ENCODE measurements around the gene MAMDC4. TPM values are rescaled to one million over a fixed set of nuclear protein-coding genes. Genes with fewer than 3 reads are reported as not detected.

Gene MAMDC4
- total RNA-seq, 1 experiment from 2014 or later: 0.42 TPM

DNA sequence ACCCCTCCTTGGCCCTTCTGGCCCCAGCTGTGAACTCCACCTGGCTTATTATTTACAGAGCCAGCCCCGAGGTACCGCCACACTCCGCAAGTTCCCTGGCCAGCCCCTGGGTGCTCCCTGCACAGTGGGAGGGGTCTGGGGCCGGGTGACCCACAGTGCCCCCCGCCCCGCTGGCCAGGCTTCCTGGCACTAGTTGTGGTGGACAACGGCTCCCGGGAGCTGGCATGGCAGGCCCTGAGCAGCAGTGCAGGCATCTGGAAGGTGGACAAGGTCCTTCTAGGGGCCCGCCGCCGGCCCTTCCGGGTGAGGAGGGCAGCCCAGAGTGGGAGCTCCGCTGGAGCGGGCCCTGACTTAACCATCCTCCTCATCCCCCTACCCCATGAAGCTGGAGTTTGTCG is 3.9 kb downstream of the MAMDC4 start:
- Histone ChIP-seq H3K36me3 (peaks cover 47% of the 10 kb centered on the region), H3K9me3 (replicated peaks) (no peaks in the 10 kb centered on the region), H3K27me3 (replicated peaks) (no peaks in the 10 kb centered on the region), H3K27ac (no peak overlapping the region), H3K4me1 (replicated peaks) (no peaks in the 10 kb centered on the region), H3K4me3 (no peak overlapping the region)
- no peak for DNase-seq (ENCODE audit: low read depth in 1 of 2, low spot score in 2 of 2)

DNA sequence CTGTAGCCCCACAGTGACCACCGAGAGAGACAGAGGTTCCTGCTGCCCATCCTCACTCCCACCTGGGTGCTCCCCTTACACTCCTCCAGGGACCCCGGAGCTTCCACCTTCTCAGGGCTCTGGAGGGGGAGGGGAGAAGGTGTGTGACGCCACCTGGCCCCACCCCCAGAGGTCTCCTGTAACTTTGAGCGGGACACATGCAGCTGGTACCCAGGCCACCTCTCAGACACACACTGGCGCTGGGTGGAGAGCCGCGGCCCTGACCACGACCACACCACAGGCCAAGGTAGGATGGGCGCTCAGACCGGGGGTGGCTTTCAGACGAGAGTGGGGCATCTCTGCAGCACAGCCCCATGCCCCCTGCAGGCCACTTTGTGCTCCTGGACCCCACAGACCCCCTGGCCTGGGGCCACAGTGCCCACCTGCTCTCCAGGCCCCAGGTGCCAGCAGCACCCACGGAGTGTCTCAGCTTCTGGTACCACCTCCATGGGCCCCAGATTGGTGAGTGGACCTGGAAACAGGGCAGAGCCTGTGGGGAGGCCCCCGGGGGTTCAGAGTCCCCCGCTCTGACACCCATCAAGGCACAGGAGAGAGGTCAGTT is 4.5 kb downstream of the MAMDC4 start:
- no peak for DNase-seq (ENCODE audit: low read depth in 1 of 2, low spot score in 2 of 2)
- no peak overlapping the region for H3K4me3 ChIP-seq
- H3K9me3 ChIP-seq (replicated peaks): no peaks in the 10 kb centered on the region
- H3K27ac ChIP-seq: no peak overlapping the region
- no peaks in the 10 kb centered on the region for H3K27me3 ChIP-seq (replicated peaks)
- no peaks in the 10 kb centered on the region for H3K4me1 ChIP-seq (replicated peaks)
- peaks cover 48% of the 10 kb centered on the region for H3K36me3 ChIP-seq

DNA sequence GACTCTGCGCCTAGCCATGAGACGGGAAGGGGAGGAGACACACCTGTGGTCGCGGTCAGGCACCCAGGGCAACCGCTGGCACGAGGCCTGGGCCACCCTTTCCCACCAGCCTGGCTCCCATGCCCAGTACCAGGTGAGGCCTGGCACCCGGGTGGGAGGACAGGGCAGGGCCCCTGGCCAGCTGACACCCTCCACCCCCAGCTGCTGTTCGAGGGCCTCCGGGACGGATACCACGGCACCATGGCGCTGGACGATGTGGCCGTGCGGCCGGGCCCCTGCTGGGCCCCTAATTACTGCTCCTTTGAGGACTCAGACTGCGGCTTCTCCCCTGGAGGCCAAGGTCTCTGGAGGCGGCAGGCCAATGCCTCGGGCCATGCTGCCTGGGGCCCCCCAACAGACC is 5.0 kb downstream of the MAMDC4 start:
- no peak overlapping the region for H3K27ac ChIP-seq
- no peaks in the 10 kb centered on the region for H3K9me3 ChIP-seq (replicated peaks)
- H3K4me1 ChIP-seq (replicated peaks): no peaks in the 10 kb centered on the region
- peaks cover 50% of the 10 kb centered on the region for H3K36me3 ChIP-seq
- no peak for DNase-seq (ENCODE audit: low read depth in 1 of 2, low spot score in 2 of 2)
- H3K4me3 ChIP-seq: no peak overlapping the region
- no peaks in the 10 kb centered on the region for H3K27me3 ChIP-seq (replicated peaks)

DNA sequence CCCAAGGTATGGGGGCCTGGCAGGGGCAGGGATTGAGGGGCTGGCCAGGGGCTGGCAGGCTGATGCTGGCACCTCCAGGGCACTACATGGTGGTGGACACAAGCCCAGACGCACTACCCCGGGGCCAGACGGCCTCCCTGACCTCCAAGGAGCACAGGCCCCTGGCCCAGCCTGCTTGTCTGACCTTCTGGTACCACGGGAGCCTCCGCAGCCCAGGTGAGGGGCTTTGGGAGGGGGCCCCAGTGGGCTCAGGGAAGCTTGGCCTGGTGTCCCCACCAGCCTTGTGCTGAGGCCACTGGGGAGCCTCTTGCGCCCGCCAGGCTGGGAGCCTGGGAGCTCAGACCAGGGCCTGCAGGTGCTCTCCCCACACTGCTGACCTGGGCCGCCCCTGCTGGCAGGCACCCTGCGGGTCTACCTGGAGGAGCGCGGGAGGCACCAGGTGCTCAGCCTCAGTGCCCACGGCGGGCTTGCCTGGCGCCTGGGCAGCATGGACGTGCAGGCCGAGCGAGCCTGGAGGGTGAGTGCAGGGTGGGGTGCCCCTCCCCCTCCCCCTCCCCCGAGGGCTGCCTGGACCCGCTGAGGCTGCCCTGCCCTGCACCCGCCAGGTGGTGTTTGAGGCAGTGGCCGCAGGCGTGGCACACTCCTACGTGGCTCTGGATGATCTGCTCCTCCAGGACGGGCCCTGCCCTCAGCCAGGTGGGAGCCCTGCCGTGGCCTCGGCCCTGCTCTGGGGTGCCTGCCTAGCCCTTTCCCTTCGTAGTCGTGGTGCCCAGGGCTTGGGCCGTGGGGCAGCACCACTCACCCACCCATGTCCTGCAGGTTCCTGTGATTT is 5.7 kb downstream of the MAMDC4 start:
- H3K27ac ChIP-seq: no peak overlapping the region

DNA sequence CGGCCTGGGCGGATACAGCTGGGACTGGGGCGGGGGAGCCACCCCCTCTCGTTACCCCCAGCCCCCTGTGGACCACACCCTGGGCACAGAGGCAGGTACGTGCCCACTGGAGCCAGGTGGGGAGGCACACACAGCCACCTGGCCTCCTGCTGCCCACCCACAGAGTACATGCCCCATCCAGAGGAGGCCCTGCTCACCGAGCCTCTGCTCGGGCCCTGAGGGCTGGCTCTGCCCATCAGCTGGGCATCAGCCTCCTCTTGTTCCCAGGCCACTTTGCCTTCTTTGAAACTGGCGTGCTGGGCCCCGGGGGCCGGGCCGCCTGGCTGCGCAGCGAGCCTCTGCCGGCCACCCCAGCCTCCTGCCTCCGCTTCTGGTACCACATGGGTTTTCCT is 6.3 kb downstream of the MAMDC4 start:
- Histone ChIP-seq H3K27ac (no peak overlapping the region), H3K4me3 (no peak overlapping the region), H3K9me3 (replicated peaks) (no peaks in the 10 kb centered on the region), H3K27me3 (replicated peaks) (no peaks in the 10 kb centered on the region), H3K4me1 (replicated peaks) (no peaks in the 10 kb centered on the region), H3K36me3 (peaks cover 59% of the 10 kb centered on the region)
- DNase-seq (ENCODE audit: low read depth in 1 of 2, low spot score in 2 of 2): no peak

More for the DNA sequence above, 5.7 kb downstream of the MAMDC4 start:
- H3K4me3 ChIP-seq: no peak overlapping the region
- H3K9me3 ChIP-seq (replicated peaks): no peaks in the 10 kb centered on the region
- peaks cover 56% of the 10 kb centered on the region for H3K36me3 ChIP-seq
- no peaks in the 10 kb centered on the region for H3K27me3 ChIP-seq (replicated peaks)
- DNase-seq (ENCODE audit: low read depth in 1 of 2, low spot score in 2 of 2): no peak
- no peaks in the 10 kb centered on the region for H3K4me1 ChIP-seq (replicated peaks)

DNA sequence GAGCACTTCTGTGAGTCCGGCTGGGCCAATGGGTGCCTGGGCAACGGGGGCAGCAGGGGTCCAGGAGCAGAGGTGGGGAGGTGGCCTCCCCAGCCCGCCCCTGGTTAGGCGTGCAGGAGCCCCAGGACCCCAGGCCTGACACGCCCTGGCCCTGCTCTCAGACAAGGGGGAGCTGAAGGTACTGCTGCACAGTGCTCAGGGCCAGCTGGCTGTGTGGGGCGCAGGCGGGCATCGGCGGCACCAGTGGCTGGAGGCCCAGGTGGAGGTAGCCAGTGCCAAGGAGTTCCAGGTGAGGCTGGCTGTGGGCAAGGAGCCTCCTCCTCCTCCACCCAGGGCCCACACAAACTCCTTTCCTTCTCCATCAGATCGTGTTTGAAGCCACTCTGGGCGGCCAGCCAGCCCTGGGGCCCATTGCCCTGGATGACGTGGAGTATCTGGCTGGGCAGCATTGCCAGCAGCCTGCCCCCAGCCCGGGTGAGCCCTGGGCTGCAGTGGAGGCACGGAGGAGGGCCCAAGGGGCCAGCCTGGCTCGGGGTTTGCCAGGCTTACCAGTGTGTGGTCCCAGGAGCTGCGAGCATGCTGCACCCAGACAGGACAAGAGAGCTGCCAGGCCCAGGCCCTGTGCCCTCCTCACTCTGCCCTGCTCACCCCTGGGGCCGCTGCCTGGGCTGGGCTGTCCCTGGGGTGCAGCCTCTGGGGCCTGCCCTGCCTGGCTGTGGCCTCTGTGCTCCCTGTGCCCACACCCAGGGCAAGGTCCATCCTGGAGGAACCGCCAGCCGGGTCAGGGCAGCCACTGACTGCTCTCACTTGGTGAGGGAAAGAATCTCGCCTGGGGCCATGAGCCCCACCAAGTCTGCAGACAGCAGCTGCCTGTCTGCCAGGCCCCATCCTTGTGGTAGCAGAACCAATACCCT is 7.0 kb downstream of the MAMDC4 start:
- no peak for DNase-seq (ENCODE audit: low read depth in 1 of 2, low spot score in 2 of 2)

DNA sequence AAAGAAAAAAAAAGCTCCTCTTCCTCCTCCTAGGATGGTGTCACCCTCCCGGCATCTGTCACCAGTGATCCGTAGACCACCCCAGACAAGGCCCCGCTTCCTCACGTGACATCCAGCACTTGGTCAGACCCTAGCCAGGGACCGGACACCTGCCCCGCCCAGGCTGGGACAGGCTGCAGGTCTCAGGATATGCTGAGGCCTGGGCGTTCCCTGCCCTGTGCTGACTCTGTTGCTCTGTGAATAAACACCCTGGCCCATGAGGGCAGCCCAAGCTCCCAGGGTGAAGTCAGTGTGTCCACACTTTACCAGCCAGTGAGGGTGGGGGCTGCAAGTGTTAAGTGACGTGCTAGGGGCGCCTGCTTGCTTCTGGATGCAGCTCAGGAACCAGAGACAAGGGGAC is 8.4 kb downstream of the MAMDC4 start:
- H3K4me3 ChIP-seq: no peak overlapping the region
- H3K27ac ChIP-seq: no peak overlapping the region
- no peaks in the 10 kb centered on the region for H3K9me3 ChIP-seq (replicated peaks)
- no peaks in the 10 kb centered on the region for H3K27me3 ChIP-seq (replicated peaks)
- H3K4me1 ChIP-seq (replicated peaks): peaks cover 5% of the 10 kb centered on the region
- DNase-seq (ENCODE audit: low read depth in 1 of 2, low spot score in 2 of 2): no peak
- peaks cover 64% of the 10 kb centered on the region for H3K36me3 ChIP-seq

More for the DNA sequence above, 7.0 kb downstream of the MAMDC4 start:
- no peaks in the 10 kb centered on the region for H3K4me1 ChIP-seq (replicated peaks)
- H3K4me3 ChIP-seq: no peak overlapping the region
- H3K27ac ChIP-seq: no peak overlapping the region
- H3K9me3 ChIP-seq (replicated peaks): no peaks in the 10 kb centered on the region
- no peaks in the 10 kb centered on the region for H3K27me3 ChIP-seq (replicated peaks)
- peaks cover 64% of the 10 kb centered on the region for H3K36me3 ChIP-seq

DNA sequence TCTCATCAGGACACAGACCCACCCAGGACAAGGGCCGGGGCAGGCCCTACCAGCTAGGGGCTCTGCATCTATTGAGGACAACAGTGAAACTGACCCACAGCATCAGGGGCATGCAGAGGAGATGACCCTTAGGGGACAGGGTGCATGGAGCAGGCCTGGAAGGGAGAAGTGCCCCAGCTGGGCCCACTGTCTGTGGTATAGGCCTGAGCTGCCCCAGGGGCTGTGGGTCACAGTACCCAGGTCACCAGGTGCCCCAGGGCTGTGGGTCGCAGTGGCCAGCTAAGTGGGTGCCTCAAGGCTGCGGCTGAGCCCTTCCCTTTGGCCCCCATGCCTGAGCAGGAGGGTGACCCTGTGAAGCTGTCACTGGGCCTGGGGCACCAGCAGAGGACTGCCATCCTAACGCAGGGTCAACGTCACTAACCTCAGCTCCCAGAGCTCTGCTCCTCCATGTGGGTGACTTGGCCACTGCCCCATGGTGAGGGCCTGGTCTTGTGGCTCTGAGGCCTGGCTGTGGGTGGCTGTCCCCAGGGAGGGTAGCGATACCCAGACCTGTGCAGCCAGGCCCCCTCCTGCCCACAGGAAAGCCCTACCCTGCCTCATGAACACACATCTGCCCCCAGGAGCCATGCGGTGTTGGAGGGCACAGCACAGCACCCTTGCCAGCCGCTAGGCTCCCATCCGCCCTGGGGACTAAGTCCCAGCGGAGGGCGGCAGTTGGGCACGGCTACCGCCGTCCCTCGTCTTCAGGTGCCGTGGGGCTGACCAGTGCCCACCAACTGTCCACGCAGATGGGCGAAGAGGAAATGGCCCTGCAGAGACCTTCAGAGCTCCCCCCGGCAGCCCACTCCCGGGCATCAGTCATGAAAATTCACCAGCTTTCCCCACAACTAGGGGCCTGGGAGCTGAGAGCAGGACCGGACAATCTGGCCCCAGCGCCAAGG is 9.1 kb downstream of the MAMDC4 start:
- Histone ChIP-seq H3K36me3 (peaks cover 67% of the 10 kb centered on the region), H3K4me1 (replicated peaks) (peaks cover 5% of the 10 kb centered on the region), H3K4me3 (no peak overlapping the region), H3K27ac (no peak overlapping the region), H3K9me3 (replicated peaks) (no peaks in the 10 kb centered on the region), H3K27me3 (replicated peaks) (no peaks in the 10 kb centered on the region)
- DNase-seq (ENCODE audit: low read depth in 1 of 2, low spot score in 2 of 2): no peak

DNA sequence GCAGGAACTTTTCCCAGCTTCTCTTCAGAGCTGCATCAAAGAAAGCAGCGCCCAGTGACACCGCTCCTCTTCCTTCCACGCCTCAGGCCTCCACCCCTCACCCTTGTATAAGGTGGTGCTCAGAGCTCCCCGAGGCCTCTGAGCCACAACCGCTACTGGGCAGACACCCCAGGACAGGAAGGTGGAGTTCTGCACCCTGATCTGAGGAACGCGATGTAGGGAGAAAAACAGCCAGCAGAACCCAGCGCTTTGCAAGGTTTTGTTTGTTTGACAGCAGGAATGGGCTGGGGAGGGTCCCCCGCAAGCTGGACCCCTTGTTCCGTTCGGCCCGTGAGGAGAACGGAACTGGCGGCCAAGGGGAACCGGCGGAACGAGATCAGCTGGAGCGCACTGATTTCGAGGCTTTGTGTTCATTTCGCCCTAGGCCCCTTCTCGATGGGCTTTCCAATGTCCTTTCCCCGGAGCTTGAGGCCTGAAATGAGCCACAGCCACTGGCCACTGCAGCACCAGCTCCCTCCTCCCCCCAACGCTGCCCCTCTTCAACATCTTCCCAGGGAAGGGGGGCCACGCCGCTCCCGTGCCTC is 9.8 kb downstream of the MAMDC4 start:
- Histone ChIP-seq H3K9me3 (replicated peaks) (no peaks in the 10 kb centered on the region), H3K27ac (no peak overlapping the region), H3K4me1 (replicated peaks) (peaks cover 5% of the 10 kb centered on the region), H3K4me3 (no peak overlapping the region), H3K36me3 (peaks cover 67% of the 10 kb centered on the region), H3K27me3 (replicated peaks) (no peaks in the 10 kb centered on the region)
- DNase-seq (ENCODE audit: low read depth in 1 of 2, low spot score in 2 of 2): no peak

DNA sequence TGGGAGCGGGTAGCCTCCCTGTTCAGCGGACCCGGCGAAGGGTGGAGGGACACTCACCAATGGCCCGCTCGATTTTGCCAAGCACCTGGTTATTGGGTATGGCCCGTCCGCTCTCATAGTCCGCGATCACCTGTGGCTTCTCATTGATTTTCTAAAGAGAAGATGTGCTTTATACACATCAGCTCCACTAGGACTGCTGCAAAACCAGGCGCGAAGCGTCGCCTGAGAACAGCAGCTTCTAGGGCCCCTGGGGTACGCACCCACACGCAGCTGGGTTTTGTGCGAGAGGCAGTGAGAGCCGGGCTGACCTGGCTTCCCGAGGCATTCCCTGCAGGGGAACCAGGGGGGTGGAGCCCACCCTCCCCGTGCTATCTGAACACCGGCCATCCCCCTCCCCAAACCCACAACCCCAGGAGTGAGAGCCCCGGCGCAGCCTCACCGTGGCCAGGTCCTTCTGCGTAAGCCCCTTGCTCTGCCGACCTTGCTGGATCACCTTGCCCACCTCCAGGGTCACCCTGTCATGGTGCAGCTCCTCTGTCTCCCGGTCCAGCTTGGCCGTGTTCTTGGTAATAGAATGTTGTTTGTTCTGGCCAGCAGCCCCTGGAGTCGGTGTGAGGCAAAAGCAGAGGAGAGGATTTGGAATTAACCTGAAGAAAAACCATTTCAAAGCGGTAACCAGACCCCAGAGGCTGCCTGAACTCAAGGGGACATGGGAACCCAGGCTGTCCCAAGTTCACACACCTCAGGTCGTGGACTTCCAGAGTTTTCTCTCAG is 10.9 kb downstream of the MAMDC4 start:
- H3K9me3 ChIP-seq (replicated peaks): no peaks in the 10 kb centered on the region

DNA sequence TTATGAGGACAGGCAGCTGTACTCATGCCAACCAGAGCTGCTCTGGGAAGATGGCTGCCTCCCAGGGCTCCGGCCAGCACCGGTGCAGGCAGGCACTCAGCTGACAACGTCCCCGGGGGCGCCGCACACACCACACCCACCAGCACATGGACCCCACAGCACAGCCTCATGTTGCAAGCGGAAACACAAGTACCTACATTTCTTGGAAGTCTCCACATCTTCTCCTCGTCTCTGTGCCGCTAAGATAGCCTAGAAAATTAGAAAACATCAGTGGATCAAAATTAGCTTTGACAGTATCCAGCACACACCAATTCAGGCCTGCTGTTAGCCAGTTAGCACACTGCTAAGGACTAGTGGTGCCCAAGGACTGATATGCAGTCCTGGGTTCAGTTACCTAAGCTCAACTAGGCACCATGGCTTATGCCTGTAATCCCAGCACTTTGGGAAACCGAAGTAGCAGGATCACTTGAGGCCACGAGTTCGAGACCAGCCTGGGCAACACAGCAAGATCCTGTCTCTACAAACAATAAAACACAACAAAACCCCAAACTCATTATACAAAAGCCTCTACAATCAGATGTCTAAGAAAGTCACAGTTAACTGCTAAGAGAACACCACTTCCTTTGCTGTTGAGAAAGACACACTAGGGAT is 11.6 kb downstream of the MAMDC4 start:
- Histone ChIP-seq H3K4me3 (no peak overlapping the region), H3K9me3 (replicated peaks) (no peaks in the 10 kb centered on the region), H3K27ac (no peak overlapping the region), H3K27me3 (replicated peaks) (no peaks in the 10 kb centered on the region), H3K36me3 (peaks cover 55% of the 10 kb centered on the region), H3K4me1 (replicated peaks) (peaks cover 5% of the 10 kb centered on the region)
- no peak for DNase-seq (ENCODE audit: low read depth in 1 of 2, low spot score in 2 of 2)

More for the DNA sequence above, 10.9 kb downstream of the MAMDC4 start:
- Histone ChIP-seq H3K4me3 (no peak overlapping the region), H3K4me1 (replicated peaks) (peaks cover 5% of the 10 kb centered on the region), H3K36me3 (peaks cover 60% of the 10 kb centered on the region), H3K27ac (no peak overlapping the region), H3K27me3 (replicated peaks) (no peaks in the 10 kb centered on the region)
- DNase-seq (ENCODE audit: low read depth in 1 of 2, low spot score in 2 of 2): no peak

Measured in SJSA1 (cell line).